ENCODE measurements around the gene ZSCAN5A. TPM values are rescaled to one million over a fixed set of nuclear protein-coding genes. Genes with fewer than 3 reads are reported as not detected.
"Not testable (repeated sequence)": the region's sequence is repeated elsewhere in the genome, so short reads cannot be mapped to it uniquely, and the experiment has no call there.

The ZSCAN5A gene
- total RNA-seq, 2 donors from 2014 or later, result 7.3 to 11.9 TPM

DNA sequence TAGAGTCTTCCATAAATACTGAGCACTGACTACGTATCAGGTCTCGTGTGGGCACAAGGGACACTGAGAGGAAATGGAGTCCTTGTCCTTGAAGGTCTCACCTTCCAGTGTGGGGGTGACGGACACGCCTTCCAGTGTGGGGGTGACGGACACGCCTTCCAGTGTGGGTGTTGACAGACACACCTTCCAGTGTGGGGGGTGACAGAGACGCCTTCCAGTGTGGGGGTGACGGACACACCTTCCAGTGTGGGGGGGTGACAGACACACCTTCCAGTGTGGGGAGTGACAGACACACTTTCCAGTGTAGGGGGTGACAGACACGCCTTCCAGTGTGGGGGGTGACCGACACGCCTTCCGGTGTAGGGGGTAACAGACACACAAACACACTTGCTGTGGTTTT is 56.4 kb downstream of the ZSCAN5A start:
- H3K4me3 ChIP-seq, result no peak overlapping the region
- no peaks in the 10 kb centered on the region for H3K27me3 ChIP-seq (replicated peaks; ENCODE audit: insufficient read depth)
- no peak for TF ChIP-seq CTCF (IDR thresholded peaks at IDR 0.05)
- no peak overlapping the region for H3K27ac ChIP-seq
- no peak for DNase-seq (ENCODE audit: low spot score)
- H3K9me3 ChIP-seq, result no peaks in the 10 kb centered on the region
- no peak for ATAC-seq (ENCODE audit: insufficient number of reproducible peaks, low FRiP score, low read depth)
- H3K36me3 ChIP-seq, result no peaks in the 10 kb centered on the region
- H3K4me1 ChIP-seq (ENCODE audit: control insufficient read depth in 1 of 2, low read depth in 2 of 2), result no peaks in the 10 kb centered on the region

DNA sequence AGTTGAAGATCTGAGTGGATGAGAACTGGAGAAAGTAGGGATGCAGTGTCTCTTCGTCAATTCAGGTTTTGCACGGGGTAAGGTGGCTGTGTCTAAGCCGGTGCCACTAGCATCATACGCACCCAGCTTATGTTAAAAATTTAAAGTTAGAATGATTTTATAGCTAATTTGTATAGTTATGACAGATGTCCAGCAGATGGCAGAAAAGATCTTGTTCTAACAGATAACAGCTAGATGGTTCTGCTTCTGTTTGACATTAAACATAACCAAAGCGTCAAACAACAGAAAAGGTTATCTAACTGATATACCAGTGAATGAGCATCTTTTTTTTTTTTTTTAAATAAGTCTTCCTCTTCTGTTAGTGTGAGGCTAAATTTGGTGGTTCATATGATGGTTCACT is 60.9 kb downstream of the ZSCAN5A start:
- TF ChIP-seq CTCF (IDR thresholded peaks at IDR 0.05), result no peak
- DNase-seq (ENCODE audit: low spot score) (no peak), ATAC-seq (ENCODE audit: insufficient number of reproducible peaks, low FRiP score, low read depth) (no peak)
- no peak overlapping the region for H3K27ac ChIP-seq
- H3K4me1 ChIP-seq (ENCODE audit: control insufficient read depth in 1 of 2, low read depth in 2 of 2), result no peaks in the 10 kb centered on the region
- no peak overlapping the region for H3K4me3 ChIP-seq
- H3K27me3 ChIP-seq (replicated peaks; ENCODE audit: insufficient read depth), result no peaks in the 10 kb centered on the region
- H3K9me3 ChIP-seq, result no peaks in the 10 kb centered on the region
- H3K36me3 ChIP-seq, result no peaks in the 10 kb centered on the region

- Histone ChIP-seq H3K27me3 (replicated peaks; ENCODE audit: insufficient read depth) (no peaks in the 10 kb centered on the region), H3K27ac (no peak overlapping the region), H3K9me3 (no peaks in the 10 kb centered on the region), H3K36me3 (no peaks in the 10 kb centered on the region), H3K4me3 (no peak overlapping the region), H3K4me1 (ENCODE audit: control insufficient read depth in 1 of 2, low read depth in 2 of 2) (no peaks in the 10 kb centered on the region)
- peak; percentile 55 for TF ChIP-seq CTCF (IDR thresholded peaks at IDR 0.05)
- DNase-seq (ENCODE audit: low spot score), result no peak
- no peak for ATAC-seq (ENCODE audit: insufficient number of reproducible peaks, low FRiP score, low read depth)
Observed at GRCh38 chr19:56252699-56253422, 61.8 kb downstream of the ZSCAN5A start.

DNA sequence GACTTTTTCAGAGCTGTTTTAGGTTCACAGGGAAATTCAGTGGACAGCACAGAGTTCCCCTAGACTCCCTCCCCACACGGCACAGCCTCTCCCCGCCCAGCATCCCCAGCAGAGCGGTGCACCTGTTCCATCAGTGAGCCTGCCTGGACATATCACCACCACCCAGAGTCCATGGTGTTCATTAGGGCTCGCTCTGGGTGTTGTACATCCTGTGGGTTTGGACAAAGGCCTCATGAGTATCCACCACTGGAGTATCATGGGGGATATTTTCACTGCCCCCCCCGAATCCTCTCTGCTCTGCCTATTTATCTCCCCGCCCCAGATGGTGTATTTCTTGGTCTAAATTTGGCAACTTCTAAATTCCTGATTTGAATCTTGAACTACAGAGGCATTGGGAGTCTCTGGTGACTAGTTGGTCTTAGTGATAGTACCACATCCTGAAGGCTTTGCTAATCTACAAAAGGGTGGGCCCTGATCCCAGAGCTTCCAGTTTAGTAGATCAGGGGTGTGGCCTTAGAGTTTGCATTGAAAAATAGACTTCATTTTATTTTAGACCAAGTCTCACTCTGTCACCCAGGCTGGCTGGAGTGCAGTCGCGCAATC is 65.8 kb downstream of the ZSCAN5A start:
- ATAC-seq (ENCODE audit: insufficient number of reproducible peaks, low FRiP score, low read depth); H3K9me3 ChIP-seq; H3K4me3 ChIP-seq; DNase-seq (ENCODE audit: low spot score); H3K27ac ChIP-seq; H3K4me1 ChIP-seq (ENCODE audit: control insufficient read depth in 1 of 2, low read depth in 2 of 2); H3K36me3 ChIP-seq; H3K27me3 ChIP-seq (replicated peaks; ENCODE audit: insufficient read depth): not testable (repeated sequence)

DNA sequence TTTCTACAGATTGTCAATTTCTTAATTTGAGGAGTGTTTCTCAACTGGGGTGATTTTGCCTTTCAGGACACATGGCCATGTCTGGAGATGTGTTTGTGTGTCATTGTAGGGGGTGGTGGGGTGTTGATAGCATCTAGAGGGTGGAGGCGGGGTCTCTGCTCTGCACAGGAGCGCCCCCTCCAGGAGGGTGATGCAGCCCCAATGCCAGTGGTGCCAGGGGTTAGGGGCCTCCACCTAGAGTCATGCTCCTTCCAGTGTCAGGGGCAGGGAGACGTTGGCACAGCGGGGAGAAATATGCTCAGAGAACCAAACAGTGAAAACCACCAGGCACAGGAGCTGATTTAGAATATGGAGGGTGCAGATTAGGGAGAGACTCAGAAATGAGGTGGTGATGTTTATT is 68.9 kb downstream of the ZSCAN5A start:
- not testable (repeated sequence) for H3K27ac ChIP-seq; DNase-seq (ENCODE audit: low spot score); H3K4me3 ChIP-seq; H3K9me3 ChIP-seq; H3K36me3 ChIP-seq; ATAC-seq (ENCODE audit: insufficient number of reproducible peaks, low FRiP score, low read depth); H3K4me1 ChIP-seq (ENCODE audit: control insufficient read depth in 1 of 2, low read depth in 2 of 2); H3K27me3 ChIP-seq (replicated peaks; ENCODE audit: insufficient read depth)

GRCh38 chr19:56245121-56245740 is 69.4 kb downstream of the ZSCAN5A start:
- no peaks in the 10 kb centered on the region for H3K27me3 ChIP-seq (replicated peaks; ENCODE audit: insufficient read depth)
- H3K27ac ChIP-seq, result no peak overlapping the region
- H3K4me3 ChIP-seq, result no peak overlapping the region
- ATAC-seq (ENCODE audit: insufficient number of reproducible peaks, low FRiP score, low read depth) (no peak), DNase-seq (ENCODE audit: low spot score) (no peak)
- H3K4me1 ChIP-seq (ENCODE audit: control insufficient read depth in 1 of 2, low read depth in 2 of 2), result no peaks in the 10 kb centered on the region
- no peaks in the 10 kb centered on the region for H3K9me3 ChIP-seq
- TF ChIP-seq CTCF (IDR thresholded peaks at IDR 0.05), result no peak
- no peaks in the 10 kb centered on the region for H3K36me3 ChIP-seq
